Mesenchymal stem cell (in vitro differentiated cells and primary cell): ENCODE measurements around the gene AK9.

Experiments used
- DNase-seq: peaks from one replicate; pipeline ENCODE4 v3.0.0-alpha.2; 2013
- H2AFZ ChIP-seq: one replicate; pipeline ENCODE4 v1.6.1; 2013; ENCODE audit warnings: low read depth, mild to moderate bottlenecking, control low read depth, inconsistent platforms, low read length, moderate library complexity
- H2AK5ac ChIP-seq: 2 replicates; pipeline ENCODE4 v1.6.1; 2013; ENCODE audit warnings: low read length, moderate library complexity, mild to moderate bottlenecking, inconsistent platforms; ENCODE audit not compliant: severe bottlenecking
- H2BK120ac ChIP-seq: one replicate; pipeline ENCODE4 v1.6.1; 2013; ENCODE audit warnings: low read depth, mild to moderate bottlenecking, inconsistent platforms, low read length, moderate library complexity
- H2BK12ac ChIP-seq, 2 experiments: one replicate each; pipeline ENCODE4 v1.6.1; 2013; ENCODE audit warnings: inconsistent platforms in 2 of 2, low read length in 2 of 2, mild to moderate bottlenecking in 2 of 2, moderate library complexity in 2 of 2, control low read depth in 1 of 2
- H2BK15ac ChIP-seq: one replicate; pipeline ENCODE4 v1.6.1; 2013; ENCODE audit warnings: mild to moderate bottlenecking, low read depth, inconsistent platforms; ENCODE audit not compliant: poor library complexity, severe bottlenecking
- H2BK5ac ChIP-seq: 2 replicates; pipeline ENCODE4 v1.6.1; 2013; ENCODE audit warnings: low read depth, mild to moderate bottlenecking, low read length, control low read depth, inconsistent platforms; ENCODE audit not compliant: poor library complexity, severe bottlenecking
- H3K14ac ChIP-seq, 2 experiments: one replicate each; pipeline ENCODE4 v1.6.1; 2013; ENCODE audit warnings: inconsistent platforms in 2 of 2, low read length in 2 of 2, control low read depth in 1 of 2, mild to moderate bottlenecking in 1 of 2, moderate library complexity in 1 of 2
- H3K18ac ChIP-seq, 2 experiments: one replicate each; pipeline ENCODE4 v1.6.1; 2013; ENCODE audit warnings: inconsistent platforms in 2 of 2, low read length in 2 of 2, control low read depth in 1 of 2, low read depth in 1 of 2, mild to moderate bottlenecking in 1 of 2
- H3K23ac ChIP-seq, 2 experiments: one replicate each; pipeline ENCODE4 v1.6.1; 2013; ENCODE audit warnings: inconsistent platforms in 2 of 2, low read length in 2 of 2, mild to moderate bottlenecking in 2 of 2, moderate library complexity in 2 of 2, control low read depth in 1 of 2
- H3K27ac ChIP-seq: 2 replicates; pipeline ENCODE4 v1.5.1; 2013; ENCODE audit warnings: mild to moderate bottlenecking, moderate library complexity, low read length, control low read depth, inconsistent platforms; ENCODE audit not compliant: poor library complexity, severe bottlenecking
- H3K27me3 ChIP-seq, 2 experiments: 2 replicates each; pipeline versions ENCODE4 v1.6.1 to v1.7.0; 2013; ENCODE audit warnings: low read length in 2 of 2, mild to moderate bottlenecking in 2 of 2, moderate library complexity in 2 of 2, control low read depth in 1 of 2, inconsistent platforms in 1 of 2; ENCODE audit not compliant: control insufficient read depth in 1 of 2, insufficient read depth in 1 of 2
- H3K36me3 ChIP-seq, 2 experiments: 2 replicates each; pipeline versions ENCODE4 v1.6.1 to v1.7.0; 2013; ENCODE audit warnings: low read length in 2 of 2, control low read depth in 1 of 2, inconsistent platforms in 1 of 2, low read depth in 1 of 2, mild to moderate bottlenecking in 1 of 2; ENCODE audit not compliant: insufficient read depth in 2 of 2, control insufficient read depth in 1 of 2
- H3K4ac ChIP-seq, 2 experiments: one replicate each; pipeline ENCODE4 v1.6.1; 2013; ENCODE audit warnings: inconsistent platforms in 2 of 2, low read length in 2 of 2, mild to moderate bottlenecking in 2 of 2, moderate library complexity in 2 of 2, control low read depth in 1 of 2, low read depth in 1 of 2
- H3K4me1 ChIP-seq: 2 replicates; pipeline ENCODE4 v1.6.1; 2013; ENCODE audit warnings: low read depth, low read length, control low read depth; ENCODE audit not compliant: control insufficient read depth, insufficient read depth
- H3K4me2 ChIP-seq: 2 replicates; pipeline ENCODE4 v1.6.1; 2013; ENCODE audit warnings: low read length, mild to moderate bottlenecking, inconsistent platforms; ENCODE audit not compliant: poor library complexity, severe bottlenecking
- H3K4me3 ChIP-seq, 2 experiments: 2 replicates each; pipeline versions ENCODE4 v1.5.1 to v1.7.0; 2013; ENCODE audit warnings: low read length in 2 of 2, mild to moderate bottlenecking in 2 of 2, control low read depth in 1 of 2, low read depth in 1 of 2; ENCODE audit not compliant: insufficient read depth in 1 of 2
- H3K79me1 ChIP-seq: replicated peaks from 2 replicates; pipeline ENCODE4 v1.6.1; 2013; ENCODE audit warnings: mild to moderate bottlenecking, control low read depth, low read length, inconsistent platforms; ENCODE audit not compliant: poor library complexity, severe bottlenecking
- H3K9ac ChIP-seq: 2 replicates; pipeline ENCODE4 v1.7.0; 2013; ENCODE audit warnings: mild to moderate bottlenecking, low read length, moderate library complexity
- H3K9me3 ChIP-seq: 2 replicates; pipeline ENCODE4 v1.7.0; 2013; ENCODE audit warnings: mild to moderate bottlenecking, low read length; ENCODE audit not compliant: control insufficient read depth
- H4K8ac ChIP-seq: one replicate; pipeline ENCODE4 v1.6.1; 2013; ENCODE audit warnings: inconsistent platforms, mild to moderate bottlenecking, low read length, moderate library complexity
- H4K91ac ChIP-seq: one replicate; pipeline ENCODE4 v1.6.1; 2013; ENCODE audit warnings: mild to moderate bottlenecking, low read length, inconsistent platforms
- WGBS: methylation state at CpG from one replicate; pipeline ENCODE4 v1.1.7; 2013; ENCODE audit warnings: mixed read lengths; 5-methylcytosine and 5-hydroxymethylcytosine counted together

Gene AK9

GRCh38 chr6:109484122-109484521, 206.9 kb downstream of the AK9 start:
- H3K9me3 ChIP-seq = no peaks in the 10 kb centered on the region
- peak overlapping the region; percentile 80 for H3K9ac ChIP-seq
- H3K4me2 ChIP-seq = no peak overlapping the region
- no peak overlapping the region for H4K8ac ChIP-seq
- no peak overlapping the region for H2BK12ac ChIP-seq
- no peak overlapping the region for H3K23ac ChIP-seq
- 73% methylated on average over 3 of the region's 3 CpGs for WGBS
- no peak overlapping the region for H2AK5ac ChIP-seq
- no peak overlapping the region for H3K18ac ChIP-seq
- H2BK120ac ChIP-seq = no peak overlapping the region
- no peak overlapping the region for H3K4ac ChIP-seq
- peaks cover 0 to 4% of the 10 kb centered on the region in 2 experiments for H3K27me3 ChIP-seq
- peak; percentile 18 for DNase-seq
- no peak overlapping the region for H3K27ac ChIP-seq
- H2BK5ac ChIP-seq = no peak overlapping the region
- H2BK15ac ChIP-seq = no peak overlapping the region
- H2AFZ ChIP-seq = no peak overlapping the region
- peaks cover 10% of the 10 kb centered on the region for H3K79me1 ChIP-seq
- peaks cover 5% of the 10 kb centered on the region for H3K4me1 ChIP-seq
- peaks cover 2 to 25% of the 10 kb centered on the region in 2 experiments for H3K36me3 ChIP-seq
- peak overlapping the region in 1 of 2 experiments; percentile 78 for H3K4me3 ChIP-seq
- H4K91ac ChIP-seq = no peak overlapping the region
- H3K14ac ChIP-seq = no peak overlapping the region

- peaks cover 2 to 26% of the 10 kb centered on the region in 2 experiments for H3K36me3 ChIP-seq
- 6% methylated on average over 5 of the region's 6 CpGs for WGBS
- DNase-seq = no peak
Measured at GRCh38 chr6:109483735-109484057, 207.3 kb downstream of the AK9 start.

GRCh38 chr6:109482905-109483734, 207.9 kb downstream of the AK9 start, which contains the start of gene ZBTB24:
ZBTB24 (minus strand) TSS chr6:109483219; CDS start chr6:109482026, 1,193 bp downstream.
- H3K23ac ChIP-seq = no peak within 1 kb of the TSS
- peak; percentile 89 for DNase-seq
- peak within 1 kb of the TSS; percentile 6 for H3K27ac ChIP-seq
- H3K4me1 ChIP-seq = peaks cover 7% of the 10 kb centered on the region
- peak within 1 kb of the TSS; percentile 78 for H3K4me2 ChIP-seq
- peak within 1 kb of the TSS; percentile 90 to 91 for H3K4me3 ChIP-seq
- peak within 1 kb of the TSS; percentile 51 for H2AK5ac ChIP-seq
- peak within 1 kb of the TSS; percentile 43 for H2AFZ ChIP-seq
- peak within 1 kb of the TSS; percentile 69 for H2BK15ac ChIP-seq
- H3K18ac ChIP-seq = peak within 1 kb of the TSS; percentile 75 to 86
- peak within 1 kb of the TSS; percentile 69 for H2BK5ac ChIP-seq
- H3K36me3 ChIP-seq = peaks cover 2 to 27% of the 10 kb centered on the region in 2 experiments
- H3K4ac ChIP-seq = peak within 1 kb of the TSS in 1 of 2 experiments; percentile 35
- 1% methylated on average over 28 of the region's 97 CpGs for WGBS
- peaks cover 10% of the 10 kb centered on the region for H3K79me1 ChIP-seq
- H3K27me3 ChIP-seq = peaks cover 0 to 3% of the 10 kb centered on the region in 2 experiments
- H2BK120ac ChIP-seq = peak within 1 kb of the TSS; percentile 79
- H3K9me3 ChIP-seq = no peaks in the 10 kb centered on the region
- H4K8ac ChIP-seq = peak within 1 kb of the TSS; percentile 72
- H2BK12ac ChIP-seq = no peak within 1 kb of the TSS
- H3K14ac ChIP-seq = no peak within 1 kb of the TSS
- peak within 1 kb of the TSS; percentile 15 for H4K91ac ChIP-seq
- peak within 1 kb of the TSS; percentile 88 for H3K9ac ChIP-seq

More at GRCh38 chr6:109483735-109484057, 207.3 kb downstream of the AK9 start:
- H3K4me1 ChIP-seq = peaks cover 5% of the 10 kb centered on the region
- no peak overlapping the region for H2BK120ac ChIP-seq
- no peaks in the 10 kb centered on the region for H3K9me3 ChIP-seq
- H3K4ac ChIP-seq = peak overlapping the region in 1 of 2 experiments; percentile 21
- H2BK15ac ChIP-seq = no peak overlapping the region
- H2BK5ac ChIP-seq = no peak overlapping the region
- H4K91ac ChIP-seq = no peak overlapping the region
- H2BK12ac ChIP-seq = no peak overlapping the region
- H2AFZ ChIP-seq = no peak overlapping the region
- no peak overlapping the region for H2AK5ac ChIP-seq
- peak overlapping the region; percentile 61 to 78 for H3K4me3 ChIP-seq
- peaks cover 0 to 4% of the 10 kb centered on the region in 2 experiments for H3K27me3 ChIP-seq
- H3K4me2 ChIP-seq = peak overlapping the region; percentile 78
- H4K8ac ChIP-seq = no peak overlapping the region
- no peak overlapping the region for H3K23ac ChIP-seq
- peak overlapping the region; percentile 80 for H3K9ac ChIP-seq
- peaks cover 10% of the 10 kb centered on the region for H3K79me1 ChIP-seq
- H3K14ac ChIP-seq = no peak overlapping the region
- no peak overlapping the region for H3K18ac ChIP-seq
- H3K27ac ChIP-seq = no peak overlapping the region

GRCh38 chr6:109480993-109481480, 210.0 kb downstream of the AK9 start:
- H3K23ac ChIP-seq = no peak overlapping the region

More at GRCh38 chr6:109480993-109481480, 210.0 kb downstream of the AK9 start:
- H4K8ac ChIP-seq = no peak overlapping the region
- H3K27ac ChIP-seq = no peak overlapping the region
- peak overlapping the region in 1 of 2 experiments; percentile 54 for H3K4me3 ChIP-seq
- no peak overlapping the region for H3K9ac ChIP-seq
- no peaks in the 10 kb centered on the region for H3K9me3 ChIP-seq
- H3K14ac ChIP-seq = no peak overlapping the region
- no peak overlapping the region for H2BK15ac ChIP-seq
- H3K4me1 ChIP-seq = peaks cover 17% of the 10 kb centered on the region
- H3K4ac ChIP-seq = no peak overlapping the region
- H2BK12ac ChIP-seq = no peak overlapping the region
- 97% methylated on average over 7 of the region's 7 CpGs for WGBS
- peaks cover 9 to 44% of the 10 kb centered on the region in 2 experiments for H3K36me3 ChIP-seq
- no peak overlapping the region for H3K4me2 ChIP-seq
- H3K27me3 ChIP-seq = no peaks in the 10 kb centered on the region
- H2BK120ac ChIP-seq = no peak overlapping the region
- no peak overlapping the region for H3K18ac ChIP-seq
- no peak overlapping the region for H2AFZ ChIP-seq
- H2BK5ac ChIP-seq = no peak overlapping the region
- H2AK5ac ChIP-seq = no peak overlapping the region
- DNase-seq = no peak
- no peak overlapping the region for H4K91ac ChIP-seq
- H3K79me1 ChIP-seq = peaks cover 10% of the 10 kb centered on the region
